A549 treated with DMSO at 1 μM for 4 hours (cell line): ENCODE results near the gene MANBA. TPM values are rescaled to one million over a fixed set of nuclear protein-coding genes. Genes with fewer than 3 reads are reported as not detected.

Source experiments
- total RNA-seq: library from RNA; stranded (reverse); fragments of 200-300 nt; extraction: Qiagen RNA extraction; gene quantifications from 5 replicates; pipeline ENCODE4 v1.2.3, GENCODE V29; 2022; ENCODE audit warnings: low read depth

Gene MANBA
- 10.6 to 13.1 TPM (median 11.2 TPM) in 5 replicates for total RNA-seq

DNA sequence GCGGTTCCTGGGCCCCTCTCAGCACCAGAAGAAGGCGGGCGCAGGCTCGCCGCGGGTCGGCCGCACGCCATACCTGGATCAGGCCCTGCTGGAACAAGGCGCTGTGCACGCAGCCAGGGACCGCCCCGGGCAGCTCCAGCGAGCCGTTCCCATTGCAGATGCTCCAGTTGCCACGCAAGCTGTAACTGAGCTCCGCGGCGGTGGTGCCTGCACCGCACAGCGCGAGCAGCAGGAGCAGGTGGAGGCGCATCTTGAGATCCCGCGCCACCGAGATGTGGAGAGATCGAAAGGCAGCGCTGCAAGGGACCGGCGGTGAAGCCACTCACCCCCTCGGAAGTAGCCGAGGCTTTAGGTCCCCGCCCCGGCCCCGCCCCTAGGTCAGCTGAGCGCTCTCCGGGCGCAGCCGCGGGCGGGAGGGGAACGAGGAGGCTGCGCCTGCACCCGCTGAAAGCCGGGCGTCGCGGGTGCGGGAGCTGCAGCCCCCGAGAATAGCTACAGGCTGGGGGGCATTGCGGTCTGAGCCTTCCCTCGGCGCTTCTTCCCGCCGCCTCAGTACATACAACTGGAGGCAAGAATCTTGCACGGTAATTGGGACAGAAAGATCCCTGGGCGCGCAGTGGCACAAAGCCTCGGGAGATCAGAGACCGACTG, at the start of gene MANBA:
Gene MANBA, minus strand, starts transcription at position 324 of the 651 bp plus-strand sequence. Its CDS starts 74 bp downstream, at position 250.

Other genes with a start within 250 kb of the MANBA start
- gene UBE2D3, start 66.6 kb upstream of the MANBA start, total RNA-seq = 209 to 236 TPM (median 223 TPM) in 5 replicates
- 38.3 to 47.0 TPM (median 42.3 TPM) in 5 replicates for gene CISD2, start 108.0 kb upstream of the MANBA start, total RNA-seq